Measurements from ENCODE around the gene PTPRT.

DNA sequence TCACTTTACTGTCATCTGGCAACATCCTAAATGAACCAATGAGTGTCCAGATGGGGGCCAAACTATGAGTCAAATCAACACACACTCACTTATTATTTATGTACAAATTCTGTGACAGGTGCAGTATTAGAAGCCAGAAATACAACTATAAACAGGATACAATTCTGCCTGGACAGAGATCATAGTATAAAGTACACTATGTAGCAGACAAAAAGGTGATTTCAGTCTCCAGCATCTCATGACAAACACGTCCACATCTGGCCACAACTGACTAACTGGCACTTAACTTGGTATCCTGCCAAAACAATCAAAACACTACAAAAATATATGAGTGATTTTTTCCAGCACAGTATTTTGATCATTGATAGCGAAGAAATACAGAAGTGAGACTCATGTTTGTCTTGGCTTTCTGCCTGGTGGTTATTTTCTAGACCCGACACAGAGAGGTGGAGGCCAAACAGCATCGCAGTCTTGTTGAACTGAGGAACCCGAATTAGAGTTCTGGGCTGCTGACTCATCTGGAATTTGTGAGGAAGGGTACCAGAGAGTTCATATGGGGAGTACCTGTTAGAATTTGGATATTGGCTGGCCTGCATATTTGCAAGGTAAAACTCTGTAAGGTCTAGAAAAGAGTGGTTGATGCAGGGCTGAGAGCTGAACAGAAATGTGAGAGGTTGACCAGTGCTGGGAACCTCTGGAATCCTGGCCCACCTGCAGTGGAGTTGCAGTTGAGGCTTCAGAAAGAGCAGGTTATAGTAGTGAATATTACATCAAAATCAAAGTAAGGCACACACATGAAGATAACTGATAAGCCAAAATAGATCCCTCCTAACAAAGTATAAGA, 475.2 kb downstream of the PTPRT start:
- TF ChIP-seq CTCF (IDR thresholded peaks at IDR 0.05): no peak
- no peak for TF ChIP-seq SIN3A (IDR thresholded peaks at IDR 0.05; ENCODE audit: borderline replicate concordance, insufficient read depth, low read depth, low read length)
- TF ChIP-seq TCF7L2 (IDR thresholded peaks at IDR 0.05; ENCODE audit: low read depth, low read length): no peak
- TF ChIP-seq, protein P1, sequence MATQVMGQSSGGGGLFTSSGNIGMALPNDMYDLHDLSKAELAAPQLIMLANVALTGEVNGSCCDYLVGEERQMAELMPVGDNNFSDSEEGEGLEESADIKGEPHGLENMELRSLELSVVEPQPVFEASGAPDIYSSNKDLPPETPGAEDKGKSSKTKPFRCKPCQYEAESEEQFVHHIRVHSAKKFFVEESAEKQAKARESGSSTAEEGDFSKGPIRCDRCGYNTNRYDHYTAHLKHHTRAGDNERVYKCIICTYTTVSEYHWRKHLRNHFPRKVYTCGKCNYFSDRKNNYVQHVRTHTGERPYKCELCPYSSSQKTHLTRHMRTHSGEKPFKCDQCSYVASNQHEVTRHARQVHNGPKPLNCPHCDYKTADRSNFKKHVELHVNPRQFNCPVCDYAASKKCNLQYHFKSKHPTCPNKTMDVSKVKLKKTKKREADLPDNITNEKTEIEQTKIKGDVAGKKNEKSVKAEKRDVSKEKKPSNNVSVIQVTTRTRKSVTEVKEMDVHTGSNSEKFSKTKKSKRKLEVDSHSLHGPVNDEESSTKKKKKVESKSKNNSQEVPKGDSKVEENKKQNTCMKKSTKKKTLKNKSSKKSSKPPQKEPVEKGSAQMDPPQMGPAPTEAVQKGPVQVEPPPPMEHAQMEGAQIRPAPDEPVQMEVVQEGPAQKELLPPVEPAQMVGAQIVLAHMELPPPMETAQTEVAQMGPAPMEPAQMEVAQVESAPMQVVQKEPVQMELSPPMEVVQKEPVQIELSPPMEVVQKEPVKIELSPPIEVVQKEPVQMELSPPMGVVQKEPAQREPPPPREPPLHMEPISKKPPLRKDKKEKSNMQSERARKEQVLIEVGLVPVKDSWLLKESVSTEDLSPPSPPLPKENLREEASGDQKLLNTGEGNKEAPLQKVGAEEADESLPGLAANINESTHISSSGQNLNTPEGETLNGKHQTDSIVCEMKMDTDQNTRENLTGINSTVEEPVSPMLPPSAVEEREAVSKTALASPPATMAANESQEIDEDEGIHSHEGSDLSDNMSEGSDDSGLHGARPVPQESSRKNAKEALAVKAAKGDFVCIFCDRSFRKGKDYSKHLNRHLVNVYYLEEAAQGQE (IDR thresholded peaks at IDR 0.05; ENCODE audit: insufficient read depth in 1 of 2, low read depth in 2 of 2, low read length in 1 of 2): no peak

All from Panc1 (cell line).